GM19452 (cell line): Measurements from ENCODE around the gene LARP6.
"Not testable (repeated sequence)": the region's sequence is repeated elsewhere in the genome, so short reads cannot be mapped to it uniquely, and the experiment has no call there.

Source experiments
- ATAC-seq: cut with Tn5 transposase; IDR thresholded peaks from one replicate; pipeline ENCODE4 v1.9.1; 2021; ENCODE audit not compliant: unreplicated experiment

Gene LARP6

GRCh38 chr15:70853973-70854665, at the start of gene LARP6:
Gene LARP6, minus strand, starts transcription at chr15:70854157. Its CDS starts 69 bp downstream, at chr15:70854088.
- ATAC-seq: no peak

- ATAC-seq: no peak
Observed at GRCh38 chr15:70902107-70902506, 48.1 kb upstream of the LARP6 start.

- ATAC-seq: peak; percentile 9
Observed at GRCh38 chr15:70892912-70893560, 39.1 kb upstream of the LARP6 start.

GRCh38 chr15:70892002-70892911, 38.3 kb upstream of the LARP6 start, which contains the start of the genes LRRC49 and THAP10:
Gene LRRC49, plus strand, starts transcription at chr15:70892826. Its CDS starts 69 bp downstream, at chr15:70892895.
Gene THAP10, minus strand, starts transcription at chr15:70892433. Its CDS starts 161 bp downstream, at chr15:70892272.
- peak; percentile 81 for ATAC-seq

- no peak for ATAC-seq
Observed at GRCh38 chr15:70882361-70882760, 28.4 kb upstream of the LARP6 start.

GRCh38 chr15:70880781-70881180, 26.8 kb upstream of the LARP6 start:
- ATAC-seq: no peak

GRCh38 chr15:70879401-70879800, 25.4 kb upstream of the LARP6 start:
- no peak for ATAC-seq

GRCh38 chr15:70876683-70877082, 22.7 kb upstream of the LARP6 start:
- no peak for ATAC-seq

- no peak for ATAC-seq
Observed at GRCh38 chr15:70876011-70876410, 22.1 kb upstream of the LARP6 start.

- ATAC-seq: no peak
Observed at GRCh38 chr15:70875001-70875782, 21.2 kb upstream of the LARP6 start.

- ATAC-seq: no peak
Observed at GRCh38 chr15:70873232-70874054, 19.5 kb upstream of the LARP6 start.

- ATAC-seq: not testable (repeated sequence)
Observed at GRCh38 chr15:70871490-70871889, 17.5 kb upstream of the LARP6 start.

- no peak for ATAC-seq
Observed at GRCh38 chr15:70870051-70870450, 16.1 kb upstream of the LARP6 start.

GRCh38 chr15:70869346-70869745, 15.4 kb upstream of the LARP6 start:
- no peak for ATAC-seq

GRCh38 chr15:70867911-70868467, 14.0 kb upstream of the LARP6 start:
- no peak for ATAC-seq

- no peak for ATAC-seq
Observed at GRCh38 chr15:70866982-70867641, 13.2 kb upstream of the LARP6 start.

GRCh38 chr15:70863450-70864218, 9.7 kb upstream of the LARP6 start:
- ATAC-seq: no peak

- no peak for ATAC-seq
Observed at GRCh38 chr15:70859998-70860397, 6.0 kb upstream of the LARP6 start.
